Measurements from ENCODE around the gene RAP1GAP2. TPM values are rescaled to one million over a fixed set of nuclear protein-coding genes. Genes with fewer than 3 reads are reported as not detected.

The RAP1GAP2 gene
- total and polyA plus RNA-seq, 2 of the 8 experiments (the other 6 are each of a cell fraction or from before 2014, with no cell fraction given) = 24.0 to 63.8 TPM

GRCh38 chr17:3007651-3008121 lies 211.4 kb downstream of the RAP1GAP2 start (continued):
- TF ChIP-seq, protein P1, sequence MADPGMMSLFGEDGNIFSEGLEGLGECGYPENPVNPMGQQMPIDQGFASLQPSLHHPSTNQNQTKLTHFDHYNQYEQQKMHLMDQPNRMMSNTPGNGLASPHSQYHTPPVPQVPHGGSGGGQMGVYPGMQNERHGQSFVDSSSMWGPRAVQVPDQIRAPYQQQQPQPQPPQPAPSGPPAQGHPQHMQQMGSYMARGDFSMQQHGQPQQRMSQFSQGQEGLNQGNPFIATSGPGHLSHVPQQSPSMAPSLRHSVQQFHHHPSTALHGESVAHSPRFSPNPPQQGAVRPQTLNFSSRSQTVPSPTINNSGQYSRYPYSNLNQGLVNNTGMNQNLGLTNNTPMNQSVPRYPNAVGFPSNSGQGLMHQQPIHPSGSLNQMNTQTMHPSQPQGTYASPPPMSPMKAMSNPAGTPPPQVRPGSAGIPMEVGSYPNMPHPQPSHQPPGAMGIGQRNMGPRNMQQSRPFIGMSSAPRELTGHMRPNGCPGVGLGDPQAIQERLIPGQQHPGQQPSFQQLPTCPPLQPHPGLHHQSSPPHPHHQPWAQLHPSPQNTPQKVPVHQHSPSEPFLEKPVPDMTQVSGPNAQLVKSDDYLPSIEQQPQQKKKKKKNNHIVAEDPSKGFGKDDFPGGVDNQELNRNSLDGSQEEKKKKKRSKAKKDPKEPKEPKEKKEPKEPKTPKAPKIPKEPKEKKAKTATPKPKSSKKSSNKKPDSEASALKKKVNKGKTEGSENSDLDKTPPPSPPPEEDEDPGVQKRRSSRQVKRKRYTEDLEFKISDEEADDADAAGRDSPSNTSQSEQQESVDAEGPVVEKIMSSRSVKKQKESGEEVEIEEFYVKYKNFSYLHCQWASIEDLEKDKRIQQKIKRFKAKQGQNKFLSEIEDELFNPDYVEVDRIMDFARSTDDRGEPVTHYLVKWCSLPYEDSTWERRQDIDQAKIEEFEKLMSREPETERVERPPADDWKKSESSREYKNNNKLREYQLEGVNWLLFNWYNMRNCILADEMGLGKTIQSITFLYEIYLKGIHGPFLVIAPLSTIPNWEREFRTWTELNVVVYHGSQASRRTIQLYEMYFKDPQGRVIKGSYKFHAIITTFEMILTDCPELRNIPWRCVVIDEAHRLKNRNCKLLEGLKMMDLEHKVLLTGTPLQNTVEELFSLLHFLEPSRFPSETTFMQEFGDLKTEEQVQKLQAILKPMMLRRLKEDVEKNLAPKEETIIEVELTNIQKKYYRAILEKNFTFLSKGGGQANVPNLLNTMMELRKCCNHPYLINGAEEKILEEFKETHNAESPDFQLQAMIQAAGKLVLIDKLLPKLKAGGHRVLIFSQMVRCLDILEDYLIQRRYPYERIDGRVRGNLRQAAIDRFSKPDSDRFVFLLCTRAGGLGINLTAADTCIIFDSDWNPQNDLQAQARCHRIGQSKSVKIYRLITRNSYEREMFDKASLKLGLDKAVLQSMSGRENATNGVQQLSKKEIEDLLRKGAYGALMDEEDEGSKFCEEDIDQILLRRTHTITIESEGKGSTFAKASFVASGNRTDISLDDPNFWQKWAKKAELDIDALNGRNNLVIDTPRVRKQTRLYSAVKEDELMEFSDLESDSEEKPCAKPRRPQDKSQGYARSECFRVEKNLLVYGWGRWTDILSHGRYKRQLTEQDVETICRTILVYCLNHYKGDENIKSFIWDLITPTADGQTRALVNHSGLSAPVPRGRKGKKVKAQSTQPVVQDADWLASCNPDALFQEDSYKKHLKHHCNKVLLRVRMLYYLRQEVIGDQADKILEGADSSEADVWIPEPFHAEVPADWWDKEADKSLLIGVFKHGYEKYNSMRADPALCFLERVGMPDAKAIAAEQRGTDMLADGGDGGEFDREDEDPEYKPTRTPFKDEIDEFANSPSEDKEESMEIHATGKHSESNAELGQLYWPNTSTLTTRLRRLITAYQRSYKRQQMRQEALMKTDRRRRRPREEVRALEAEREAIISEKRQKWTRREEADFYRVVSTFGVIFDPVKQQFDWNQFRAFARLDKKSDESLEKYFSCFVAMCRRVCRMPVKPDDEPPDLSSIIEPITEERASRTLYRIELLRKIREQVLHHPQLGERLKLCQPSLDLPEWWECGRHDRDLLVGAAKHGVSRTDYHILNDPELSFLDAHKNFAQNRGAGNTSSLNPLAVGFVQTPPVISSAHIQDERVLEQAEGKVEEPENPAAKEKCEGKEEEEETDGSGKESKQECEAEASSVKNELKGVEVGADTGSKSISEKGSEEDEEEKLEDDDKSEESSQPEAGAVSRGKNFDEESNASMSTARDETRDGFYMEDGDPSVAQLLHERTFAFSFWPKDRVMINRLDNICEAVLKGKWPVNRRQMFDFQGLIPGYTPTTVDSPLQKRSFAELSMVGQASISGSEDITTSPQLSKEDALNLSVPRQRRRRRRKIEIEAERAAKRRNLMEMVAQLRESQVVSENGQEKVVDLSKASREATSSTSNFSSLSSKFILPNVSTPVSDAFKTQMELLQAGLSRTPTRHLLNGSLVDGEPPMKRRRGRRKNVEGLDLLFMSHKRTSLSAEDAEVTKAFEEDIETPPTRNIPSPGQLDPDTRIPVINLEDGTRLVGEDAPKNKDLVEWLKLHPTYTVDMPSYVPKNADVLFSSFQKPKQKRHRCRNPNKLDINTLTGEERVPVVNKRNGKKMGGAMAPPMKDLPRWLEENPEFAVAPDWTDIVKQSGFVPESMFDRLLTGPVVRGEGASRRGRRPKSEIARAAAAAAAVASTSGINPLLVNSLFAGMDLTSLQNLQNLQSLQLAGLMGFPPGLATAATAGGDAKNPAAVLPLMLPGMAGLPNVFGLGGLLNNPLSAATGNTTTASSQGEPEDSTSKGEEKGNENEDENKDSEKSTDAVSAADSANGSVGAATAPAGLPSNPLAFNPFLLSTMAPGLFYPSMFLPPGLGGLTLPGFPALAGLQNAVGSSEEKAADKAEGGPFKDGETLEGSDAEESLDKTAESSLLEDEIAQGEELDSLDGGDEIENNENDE (IDR thresholded peaks at IDR 0.05; ENCODE audit: insufficient replicate concordance, low read length) = no peak
- TF ChIP-seq BCL11A (IDR thresholded peaks at IDR 0.05; ENCODE audit: low read depth in 2 of 2, low read length in 2 of 2) (no peak), TBP (IDR thresholded peaks at IDR 0.05; ENCODE audit: low read depth, low read length) (no peak), CEBPB (IDR thresholded peaks at IDR 0.05; ENCODE audit: low read depth, low read length) (no peak), HDAC6 (IDR thresholded peaks at IDR 0.05; ENCODE audit: low read depth, low read length) (no peak), SAP30 (IDR thresholded peaks at IDR 0.05; ENCODE audit: insufficient read depth, insufficient replicate concordance, low read length) (no peak), KDM4A (IDR thresholded peaks at IDR 0.05; ENCODE audit: low read depth, low read length, severe bottlenecking) (no peak)
